ENCODE results near the gene PHYKPL.

GRCh38 chr5:178193251-178193809, 39.3 kb downstream of the PHYKPL start:
- TF ChIP-seq CTCF (IDR thresholded peaks at IDR 0.05) (no peak), POLR2A (IDR thresholded peaks at IDR 0.05) (no peak)
